H1 (cell line): Measurements from ENCODE around the gene MTFR1L. TPM values are rescaled to one million over a fixed set of nuclear protein-coding genes. Genes with fewer than 3 reads are reported as not detected.

Experiments
- CTCF ChIA-PET: fragments of 300-600 bp; sonication (Branson Sonifier 250); formaldehyde crosslinking; loops from one replicate; lab custom pipeline; 2021; ENCODE audit not compliant: partially characterized antibody; lab: Charles Lee
- POLR2A ChIA-PET: fragments of 300-600 bp; sonication (Branson Sonifier 250); formaldehyde crosslinking; loops from one replicate; lab custom pipeline; 2021; ENCODE audit warnings: inconsistent platforms; ENCODE audit not compliant: partially characterized antibody; lab: Charles Lee
- DNase-seq, 2 experiments: peaks; one replicate each; pipeline versions ENCODE4 v3.0.0 to v3.0.0-alpha.2; 2010 to 2022; ENCODE audit warnings: low spot score in 2 of 2, low read depth in 1 of 2, mixed read lengths in 1 of 2
- FAIRE-seq: peaks from 2 replicates; lab custom pipeline; 2011; peaks lifted over from hg19 to GRCh38; lab: Jason Lieb, UNC
- H2AFZ ChIP-seq: 2 replicates; pipeline ENCODE4 v1.8.1; 2012; ENCODE audit warnings: low read length, inconsistent platforms
- H2AK5ac ChIP-seq: 2 replicates; pipeline ENCODE4 v1.6.1; 2013; ENCODE audit warnings: low read depth, low read length
- H2BK120ac ChIP-seq: replicated peaks from 2 replicates; pipeline ENCODE3; 2013; ENCODE audit warnings: low read depth, low read length, inconsistent platforms
- H2BK12ac ChIP-seq: 2 replicates; pipeline ENCODE4 v1.6.1; 2013; ENCODE audit warnings: low read depth, low read length
- H2BK15ac ChIP-seq: 2 replicates; pipeline ENCODE4 v1.6.1; 2013; ENCODE audit warnings: low read length
- H2BK20ac ChIP-seq: 2 replicates; pipeline ENCODE4 v1.6.1; 2013; ENCODE audit warnings: low read length
- H2BK5ac ChIP-seq: 2 replicates; pipeline ENCODE4 v1.6.1; 2013; ENCODE audit warnings: low read depth, low read length
- H3K14ac ChIP-seq: 2 replicates; pipeline ENCODE4 v1.6.1; 2013; ENCODE audit warnings: inconsistent platforms; ENCODE audit not compliant: insufficient read length
- H3K18ac ChIP-seq: 2 replicates; pipeline ENCODE4 v1.6.1; 2013; ENCODE audit warnings: low read length; ENCODE audit errors: extremely low read depth
- H3K23ac ChIP-seq: 2 replicates; pipeline ENCODE4 v1.6.1; 2013; ENCODE audit warnings: inconsistent platforms; ENCODE audit not compliant: insufficient read length
- H3K23me2 ChIP-seq: 2 replicates; pipeline ENCODE4 v1.6.1; 2013; ENCODE audit warnings: low read depth, low read length
- H3K27ac ChIP-seq: 2 replicates; pipeline ENCODE4 v1.6.1; 2011; ENCODE audit warnings: low read depth, low read length, inconsistent platforms
- H3K27me3 ChIP-seq, 4 experiments: replicated peaks in 1 of 4; 1 replicate in 1 of 4; 2 replicates in 3 of 4; pipeline versions ENCODE4 v1.6.1 to v1.8.1; 2011 to 2013; ENCODE audit warnings: low read length in 3 of 4, mild to moderate bottlenecking in 3 of 4, inconsistent platforms in 2 of 4, mixed read lengths in 2 of 4, moderate library complexity in 1 of 4; ENCODE audit not compliant: control insufficient read depth in 3 of 4, insufficient read depth in 3 of 4; ENCODE audit errors: extremely low read depth in 1 of 4
- H3K36me3 ChIP-seq, 4 experiments: 2 replicates each; pipeline versions ENCODE4 v1.6.1 to v1.8.1; 2011 to 2013; ENCODE audit warnings: mild to moderate bottlenecking in 4 of 4, low read length in 3 of 4, moderate library complexity in 2 of 4, control low read depth in 1 of 4, inconsistent platforms in 1 of 4; ENCODE audit not compliant: insufficient read depth in 4 of 4, control insufficient read depth in 2 of 4
- H3K4ac ChIP-seq: replicated peaks from 2 replicates; pipeline ENCODE3; 2013; ENCODE audit warnings: low read length, low read depth, mixed read lengths, inconsistent platforms; ENCODE audit not compliant: insufficient read length
- H3K4me1 ChIP-seq, 4 experiments: replicated peaks in 1 of 4; 1 replicate in 1 of 4; 2 replicates in 3 of 4; pipeline versions ENCODE4 v1.6.1 to v1.8.1; 2011 to 2013; ENCODE audit warnings: low read length in 3 of 4, inconsistent platforms in 2 of 4, mixed read lengths in 1 of 4; ENCODE audit not compliant: insufficient read depth in 4 of 4, control insufficient read depth in 3 of 4
- H3K4me2 ChIP-seq, 2 experiments: 2 replicates each; pipeline versions ENCODE4 v1.6.1 to v1.8.1; 2011 to 2013; ENCODE audit warnings: low read depth in 2 of 2, low read length in 2 of 2, control low read depth in 1 of 2, inconsistent platforms in 1 of 2, mild to moderate bottlenecking in 1 of 2; ENCODE audit not compliant: insufficient read depth in 1 of 2
- H3K4me3 ChIP-seq, 4 experiments: fragments of 200-600, 300-600 bp in 1 of 4; sonication (generic), shearing (Covaris generic), sonication (Bioruptor Twin) in 1 of 4; 2 replicates each; pipeline versions ENCODE4 v1.5.1 to v1.8.1; 2011 to 2016; ENCODE audit warnings: low read length in 4 of 4, low read depth in 3 of 4, control low read depth in 2 of 4, inconsistent platforms in 2 of 4, mild to moderate bottlenecking in 2 of 4, mixed read lengths in 1 of 4, moderate library complexity in 1 of 4; ENCODE audit not compliant: insufficient read depth in 2 of 4; ENCODE audit errors: extremely low read depth in 1 of 4
- H3K56ac ChIP-seq: replicated peaks from 2 replicates; pipeline ENCODE3; 2013; ENCODE audit warnings: low read depth, mild to moderate bottlenecking, mixed read lengths, low read length, inconsistent platforms; ENCODE audit not compliant: insufficient read length
- H3K79me1 ChIP-seq: 2 replicates; pipeline ENCODE4 v1.6.1; 2013; ENCODE audit warnings: low read depth, low read length, control low read depth
- H3K79me2 ChIP-seq, 2 experiments: 2 replicates each; pipeline versions ENCODE4 v1.6.1 to v1.8.1; 2012 to 2013; ENCODE audit warnings: low read length in 2 of 2, mild to moderate bottlenecking in 2 of 2, inconsistent platforms in 1 of 2; ENCODE audit not compliant: insufficient read depth in 2 of 2, control insufficient read depth in 1 of 2
- H3K9ac ChIP-seq, 4 experiments: replicated peaks in 1 of 4; 1 replicate in 1 of 4; 2 replicates in 3 of 4; pipeline versions ENCODE4 v1.6.1 to v1.8.1; 2011 to 2013; ENCODE audit warnings: low read depth in 3 of 4, low read length in 3 of 4, control low read depth in 2 of 4, mild to moderate bottlenecking in 2 of 4, moderate library complexity in 2 of 4, inconsistent platforms in 1 of 4; ENCODE audit errors: extremely low read depth in 1 of 4
- H3K9me3 ChIP-seq, 2 experiments: 2 replicates each; pipeline versions ENCODE4 v1.6.1 to v1.8.1; 2012 to 2013; ENCODE audit warnings: mild to moderate bottlenecking in 2 of 2, moderate library complexity in 2 of 2, control low read depth in 1 of 2, inconsistent platforms in 1 of 2, low read depth in 1 of 2, low read length in 1 of 2, mixed read lengths in 1 of 2; ENCODE audit not compliant: insufficient read depth in 2 of 2
- H4K20me1 ChIP-seq, 2 experiments: replicated peaks in 1 of 2; 2 replicates each; pipeline versions ENCODE3 to v1.8.1; 2011 to 2013; ENCODE audit warnings: inconsistent platforms in 2 of 2, low read length in 2 of 2, mild to moderate bottlenecking in 1 of 2; ENCODE audit not compliant: insufficient read depth in 2 of 2, control insufficient read depth in 1 of 2
- H4K5ac ChIP-seq: 2 replicates; pipeline ENCODE4 v1.6.1; 2013; ENCODE audit warnings: low read length, low read depth, mixed read lengths, inconsistent platforms; ENCODE audit not compliant: insufficient read length
- H4K8ac ChIP-seq: 2 replicates; pipeline ENCODE4 v1.8.0; 2013; ENCODE audit warnings: mild to moderate bottlenecking, moderate library complexity, low read length, inconsistent platforms; ENCODE audit not compliant: insufficient read depth; ENCODE audit errors: extremely low read depth
- H4K91ac ChIP-seq: replicated peaks from 2 replicates; pipeline ENCODE3; 2013; ENCODE audit warnings: low read length, mixed read lengths, inconsistent platforms; ENCODE audit not compliant: insufficient read length
- CHD1 ChIP-seq: IDR thresholded peaks from 2 replicates; pipeline ENCODE4 v1.6.1; 2012; ENCODE audit warnings: low read depth, low read length, improper control_type of control experiment
- FOSL1 ChIP-seq: IDR thresholded peaks from 2 replicates; pipeline ENCODE4 v1.6.1; 2011; ENCODE audit warnings: mild to moderate bottlenecking, low read depth, low read length, moderate library complexity; ENCODE audit not compliant: insufficient read depth
- JUND ChIP-seq: IDR thresholded peaks from 2 replicates; pipeline ENCODE4 v1.6.1; 2011; ENCODE audit warnings: mild to moderate bottlenecking, improper control_type of control experiment, low read length
- RNF2 ChIP-seq: fragments of 200-900, 300-1000 bp; sonication (generic); IDR thresholded peaks from 2 replicates; pipeline ENCODE4 v1.7.1; 2016; ENCODE audit warnings: borderline replicate concordance, low read depth, mild to moderate bottlenecking, antibody characterized with exemption, low read length; ENCODE audit not compliant: poor library complexity, severe bottlenecking; ENCODE audit errors: missing control alignments
- SP2 ChIP-seq: IDR thresholded peaks from 2 replicates; pipeline ENCODE4 v1.6.1; 2012; ENCODE audit warnings: mild to moderate bottlenecking, low read length, inconsistent platforms
- SRF ChIP-seq: IDR thresholded peaks from 2 replicates; pipeline ENCODE4 v1.6.1; 2011; ENCODE audit warnings: mild to moderate bottlenecking, low read depth, low read length, moderate library complexity
- WGBS, 2 experiments: shearing (Covaris generic) in 1 of 2; methylation state at CpG; one replicate each; pipeline versions ENCODE4 v1.1.6 to v1.1.7; 2013 to 2015; ENCODE audit warnings: low lambda C conversion rate in 2 of 2, mixed read lengths in 2 of 2, inconsistent platforms in 1 of 2, low coverage in 1 of 2, missing lambda C conversion rate in 1 of 2; ENCODE audit not compliant: insufficient replicate concordance in 2 of 2, insufficient coverage in 1 of 2, insufficient read length in 1 of 2; ENCODE audit errors: extremely low coverage in 1 of 2, missing lambda C conversion rate in 1 of 2; 5-methylcytosine and 5-hydroxymethylcytosine counted together
- polyA plus RNA-seq, 7 experiments: library from polyadenylated mRNA; depleted of rRNA in 3 of 7; stranded (reverse) in 5 of 7; unstranded in 2 of 7; fragments of >200 nt in 5 of 7; fragments of 200-250 nt in 2 of 7; gene quantifications; 1 replicate in 5 of 7; 2 replicates in 1 of 7; 4 replicates in 1 of 7; pipeline versions ENCODE4 v1.2.1 to v1.2.3, GENCODE V29; 2011 to 2013; ENCODE audit warnings: missing spikeins in 2 of 7, mixed read lengths in 2 of 7
- total RNA-seq: library from RNA; stranded (reverse); fragmentation: NEBNext Ultra II Directional; extraction: Animal tissue kit (Norgen Biotek cat#: 25700); gene quantifications from 2 replicates; pipeline ENCODE4 v1.2.1, GENCODE V29; 2021

MTFR1L gene
- total and polyA plus RNA-seq, 2 of the 8 experiments (the other 6 are each of a cell fraction or from before 2014, with no cell fraction given) = 20.8 to 23.1 TPM

DNA sequence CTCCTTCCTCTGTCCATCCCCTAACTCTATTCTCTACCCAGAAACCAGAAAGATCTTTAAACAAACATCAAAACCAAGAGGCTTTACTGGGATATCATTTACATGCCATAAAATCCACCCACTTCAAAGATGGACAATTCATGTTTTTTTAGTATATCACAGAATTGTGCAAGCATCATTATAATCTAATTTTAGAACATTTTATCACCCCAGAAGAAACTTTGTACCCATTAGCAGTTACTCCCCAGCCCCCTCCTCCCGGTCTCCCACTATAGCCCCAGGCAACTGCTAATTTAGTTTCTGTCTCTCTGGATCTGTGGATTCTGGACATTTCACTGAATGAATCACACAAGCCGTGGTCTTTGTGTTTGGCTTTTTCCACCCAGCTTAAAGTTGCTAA is 24.5 kb upstream of the MTFR1L start:
- CTCF ChIA-PET = interaction anchor here (0.7 to 4.5 kb wide), 15 partner anchors 14 to 550 kb away, joined by 3 to 26 read pairs (median 4); no protein-coding TSS in a partner anchor
- POLR2A ChIA-PET = interaction anchor here (0.6 kb wide), 1 partner anchor 35 kb away, joined by 3 read pairs; no protein-coding TSS in a partner anchor

More for the DNA sequence above, 24.5 kb upstream of the MTFR1L start:
- Histone ChIP-seq H3K14ac (no peak overlapping the region), H3K9me3 (no peaks in the 10 kb centered on the region), H3K4ac (no peak overlapping the region), H3K9ac (no peak overlapping the region), H3K23ac (no peak overlapping the region), H3K79me1 (no peaks in the 10 kb centered on the region), H3K4me1 (peaks cover 4 to 11% (median 7%) of the 10 kb centered on the region in 4 experiments; a peak in 6 of 7 replicates), H4K20me1 (no peaks in the 10 kb centered on the region), H4K91ac (no peak overlapping the region), H4K8ac (no peak overlapping the region), H3K27me3 (peaks cover 0 to 2% (median under 1%) of the 10 kb centered on the region in 4 experiments; a peak in 3 of 7 replicates), H3K27ac (no peak overlapping the region), H2AK5ac (no peak overlapping the region), H2BK20ac (no peak overlapping the region), H2BK120ac (no peak overlapping the region), H2AFZ (no peak overlapping the region), H3K36me3 (no peaks in the 10 kb centered on the region), H2BK12ac (no peak overlapping the region), H3K79me2 (no peaks in the 10 kb centered on the region), H2BK15ac (no peak overlapping the region), H3K23me2 (peaks cover 2% of the 10 kb centered on the region; the same call in 1 of the 2 replicates), H3K4me3 (no peak overlapping the region), H2BK5ac (no peak overlapping the region), H3K56ac (no peak overlapping the region), H3K4me2 (no peak overlapping the region), H4K5ac (no peak overlapping the region), H3K18ac (no peak overlapping the region)
- DNase-seq (no peak), FAIRE-seq (no peak)
- 84% methylated on average over 2 of the region's 2 CpGs; no CpG with 5 or more reads in 1 of the 2 experiments for WGBS, 2 experiments
- TF ChIP-seq SRF = no peak
- no peak for TF ChIP-seq CHD1
- TF ChIP-seq SP2 = no peak
- no peak for TF ChIP-seq FOSL1
- no peak for TF ChIP-seq RNF2
- no peak for TF ChIP-seq JUND
